GM18951 (cell line): Measurements from ENCODE around the gene PVR.

Experiments
- POLR2A ChIP-seq: IDR thresholded peaks from 4 replicates; pipeline ENCODE4 v1.6.1; 2011; ENCODE audit warnings: mild to moderate bottlenecking; ENCODE audit not compliant: insufficient read length, insufficient read depth; ENCODE audit errors: extremely low read depth
- in situ Hi-C: fragments of 300-500 bp; cut with MboI; formaldehyde crosslinking; loops from one replicate; pipeline ENCODE4 v1.12.0; 2022; ENCODE audit warnings: low sequenced_read_pairs, mixed read lengths, inconsistent platforms; ENCODE audit not compliant: unreplicated experiment

Gene PVR

DNA sequence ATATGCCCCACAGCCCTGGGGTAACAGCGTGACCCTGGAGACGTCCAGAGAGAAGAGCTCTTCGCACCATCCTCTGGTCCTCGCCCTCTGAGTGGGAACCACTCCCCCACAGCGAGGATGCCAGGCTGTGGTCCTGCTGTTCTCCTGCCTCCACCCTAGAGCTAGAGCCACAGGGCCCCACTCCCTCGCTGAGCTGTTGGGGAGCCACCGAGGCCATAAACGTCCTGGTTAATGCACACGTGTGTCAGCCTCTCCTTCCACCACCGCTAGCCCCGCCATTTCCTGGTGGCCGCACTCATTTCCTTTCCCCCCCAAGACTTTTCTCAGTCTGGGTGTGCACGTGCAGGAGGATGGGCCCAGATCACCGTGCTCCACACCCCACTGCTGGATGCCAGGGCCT lies 66.8 kb downstream of the PVR start:
- in situ Hi-C loops = no loop called here

DNA sequence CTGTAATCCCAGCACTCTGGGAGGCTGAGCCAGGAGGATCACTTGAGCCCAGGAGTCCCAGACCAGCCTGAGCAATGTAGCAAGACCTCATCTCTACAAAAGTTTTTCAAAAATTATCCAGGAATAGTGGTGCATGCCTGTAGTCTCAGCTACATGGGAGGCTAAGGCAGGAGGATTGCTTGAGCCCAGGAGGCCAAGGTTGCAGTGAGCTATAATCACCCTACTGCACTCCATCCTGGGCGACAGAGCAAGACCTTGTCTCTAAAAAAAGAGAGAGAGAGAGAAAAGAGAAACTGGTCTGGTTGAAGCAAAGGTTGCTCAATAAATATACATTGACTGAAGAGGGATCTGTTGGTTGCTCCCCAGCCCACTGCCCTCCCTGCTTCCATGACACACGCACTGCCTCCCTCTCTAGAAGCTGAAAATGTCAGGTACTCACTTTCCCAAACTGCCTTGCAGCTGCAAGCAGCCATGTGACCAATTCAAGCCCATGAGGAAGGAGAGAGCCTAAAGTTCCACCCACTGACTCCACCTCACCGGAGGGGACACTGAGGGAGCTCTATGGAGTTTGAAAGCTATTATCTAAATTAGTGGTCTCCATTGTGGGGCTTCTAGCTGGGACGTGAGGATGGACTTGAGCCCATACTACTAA lies 69.3 kb downstream of the PVR start:
- no peak for TF ChIP-seq POLR2A
- in situ Hi-C loops = no loop called here

More for the DNA sequence above, 66.8 kb downstream of the PVR start:
- no peak for TF ChIP-seq POLR2A
